Brain microvascular endothelial cell (primary cell): ENCODE measurements around the gene CNOT3.

Experiments
- DNase-seq: peaks from one replicate; pipeline ENCODE4 v3.0.0-alpha.2; 2020
- H3K27ac ChIP-seq: fragments of 250-450 bp; sonication (Bioruptor Pico); 2 replicates; pipeline ENCODE4 v1.5.1; 2020; ENCODE audit warnings: mild to moderate bottlenecking, moderate library complexity
- H3K27me3 ChIP-seq: fragments of 250-450 bp; sonication (Bioruptor Pico); replicated peaks from 2 replicates; pipeline ENCODE4 v1.5.1; 2020; ENCODE audit warnings: mild to moderate bottlenecking
- H3K36me3 ChIP-seq: fragments of 250-450 bp; sonication (Bioruptor Pico); replicated peaks from 2 replicates; pipeline ENCODE4 v1.5.1; 2020; ENCODE audit warnings: mild to moderate bottlenecking
- H3K4me3 ChIP-seq: 2 replicates; pipeline ENCODE4 v1.5.1; 2011; ENCODE audit warnings: low read depth, mild to moderate bottlenecking, control low read depth, low read length, moderate library complexity
- CTCF ChIP-seq: IDR thresholded peaks from 2 replicates; pipeline ENCODE4 v1.5.1; 2011; ENCODE audit warnings: low read depth, mild to moderate bottlenecking, moderate library complexity, low read length, control low read depth, inconsistent platforms; ENCODE audit errors: missing control alignments
- in situ Hi-C: cut with HindIII; loops from 2 replicates; pipeline ENCODE4 v1.10.0; 2017; ENCODE audit warnings: low sequenced_read_pairs, low pct_ligation_motif_present

CNOT3 gene

GRCh38 chr19:54160182-54160811 lies 22.7 kb downstream of the CNOT3 start:
- peak overlapping the region; percentile 71 for H3K4me3 ChIP-seq
- no peak for DNase-seq
- TF ChIP-seq CTCF = no peak

GRCh38 chr19:54160854-54161253 lies 23.3 kb downstream of the CNOT3 start:
- no peak for DNase-seq
- in situ Hi-C loops = no loop called here

More at GRCh38 chr19:54160182-54160811, 22.7 kb downstream of the CNOT3 start:
- H3K36me3 ChIP-seq = peaks cover 22% of the 10 kb centered on the region
- H3K27me3 ChIP-seq = no peaks in the 10 kb centered on the region
- H3K27ac ChIP-seq = peak overlapping the region; percentile 81
- in situ Hi-C loops = no loop called here

GRCh38 chr19:54162241-54162805 lies 24.8 kb downstream of the CNOT3 start:
- Histone ChIP-seq H3K27me3 (no peaks in the 10 kb centered on the region), H3K36me3 (peaks cover 3% of the 10 kb centered on the region), H3K4me3 (peak overlapping the region; percentile 43), H3K27ac (no peak overlapping the region)
- in situ Hi-C loops = no loop called here
- no peak for TF ChIP-seq CTCF
- peak; percentile 51 for DNase-seq

More at GRCh38 chr19:54160854-54161253, 23.3 kb downstream of the CNOT3 start:
- no peaks in the 10 kb centered on the region for H3K27me3 ChIP-seq
- peaks cover 18% of the 10 kb centered on the region for H3K36me3 ChIP-seq
- no peak for TF ChIP-seq CTCF
- H3K4me3 ChIP-seq = peak overlapping the region; percentile 71
- H3K27ac ChIP-seq = peak overlapping the region; percentile 81

GRCh38 chr19:54162884-54163283 lies 25.3 kb downstream of the CNOT3 start:
- no peaks in the 10 kb centered on the region for H3K36me3 ChIP-seq
- no peaks in the 10 kb centered on the region for H3K27me3 ChIP-seq
- no peak for TF ChIP-seq CTCF
- in situ Hi-C loops = no loop called here
- DNase-seq = no peak
- H3K4me3 ChIP-seq = no peak overlapping the region
- no peak overlapping the region for H3K27ac ChIP-seq

GRCh38 chr19:54164369-54165068 lies 27.0 kb downstream of the CNOT3 start:
- Histone ChIP-seq H3K27me3 (no peaks in the 10 kb centered on the region), H3K36me3 (no peaks in the 10 kb centered on the region), H3K4me3 (no peak overlapping the region), H3K27ac (no peak overlapping the region)
- no peak for DNase-seq
- no peak for TF ChIP-seq CTCF
- in situ Hi-C loops = no loop called here
